HEK293 (cell line): ENCODE results near the gene ZFP57.

Experiments
- HOXC10 ChIP-seq: sonication (generic); formaldehyde crosslinking; IDR thresholded peaks from 2 replicates; pipeline ENCODE4 v1.8.1; 2023; ENCODE audit warnings: mild to moderate bottlenecking, missing genetic modification reagents
- ZBTB20 ChIP-seq: fragments of 450-650 bp; formaldehyde crosslinking; IDR thresholded peaks from 2 replicates; pipeline ENCODE4 v1.5.1; 2016; ENCODE audit warnings: missing biosample characterization, missing genetic modification characterization
- ZFP41 ChIP-seq: fragments of 450-650 bp; formaldehyde crosslinking; IDR thresholded peaks from 2 replicates; pipeline ENCODE4 v1.5.1; 2016; ENCODE audit warnings: missing biosample characterization, missing genetic modification characterization, borderline replicate concordance
- ZFP69B ChIP-seq: fragments of 450-650 bp; formaldehyde crosslinking; IDR thresholded peaks from 2 replicates; pipeline ENCODE4 v1.5.1; 2016; ENCODE audit warnings: missing biosample characterization, missing genetic modification characterization
- ZNF112 ChIP-seq: fragments of 450-650 bp; formaldehyde crosslinking; IDR thresholded peaks from 2 replicates; pipeline ENCODE4 v1.5.0; 2017; ENCODE audit warnings: missing biosample characterization, missing genetic modification characterization
- ZNF140 ChIP-seq: fragments of 450-650 bp; formaldehyde crosslinking; IDR thresholded peaks from 2 replicates; pipeline ENCODE4 v1.5.1; 2016; ENCODE audit warnings: missing biosample characterization, missing genetic modification characterization
- ZNF174 ChIP-seq: fragments of 450-650 bp; formaldehyde crosslinking; IDR thresholded peaks from 2 replicates; pipeline ENCODE4 v1.5.0; 2017; ENCODE audit warnings: missing biosample characterization, mild to moderate bottlenecking, missing genetic modification characterization
- ZNF214 ChIP-seq: fragments of 450-650 bp; formaldehyde crosslinking; IDR thresholded peaks from 2 replicates; pipeline ENCODE4 v1.5.1; 2017; ENCODE audit warnings: missing biosample characterization, mild to moderate bottlenecking, missing genetic modification characterization, borderline replicate concordance
- ZNF302 ChIP-seq: fragments of 450-650 bp; formaldehyde crosslinking; IDR thresholded peaks from 2 replicates; pipeline ENCODE4 v1.5.1; 2016; ENCODE audit warnings: missing biosample characterization, missing genetic modification characterization, low read depth
- ZNF433 ChIP-seq: fragments of 450-650 bp; formaldehyde crosslinking; IDR thresholded peaks from 2 replicates; pipeline ENCODE4 v1.5.1; 2016; ENCODE audit warnings: missing biosample characterization, missing genetic modification characterization, low read depth
- ZNF501 ChIP-seq: fragments of 450-650 bp; formaldehyde crosslinking; IDR thresholded peaks from 2 replicates; pipeline ENCODE4 v1.5.1; 2016; ENCODE audit warnings: missing biosample characterization, missing genetic modification characterization
- ZNF600 ChIP-seq: fragments of 450-650 bp; formaldehyde crosslinking; IDR thresholded peaks from 2 replicates; pipeline ENCODE4 v1.5.1; 2016; ENCODE audit warnings: missing biosample characterization, missing genetic modification characterization
- ZNF626 ChIP-seq: fragments of 450-650 bp; sonication (Bioruptor Pico); formaldehyde crosslinking; IDR thresholded peaks from 2 replicates; pipeline ENCODE4 v1.5.1; 2018; ENCODE audit warnings: missing biosample characterization, missing genetic modification characterization, inconsistent platforms
- ZNF76 ChIP-seq: fragments of 450-650 bp; formaldehyde crosslinking; IDR thresholded peaks from 2 replicates; pipeline ENCODE4; 2016; ENCODE audit warnings: low read depth, missing biosample characterization, missing genetic modification characterization, borderline replicate concordance
- ZNF777 ChIP-seq: fragments of 450-650 bp; formaldehyde crosslinking; IDR thresholded peaks from 2 replicates; pipeline ENCODE4 v1.5.1; 2017; ENCODE audit warnings: missing biosample characterization, missing genetic modification characterization, borderline replicate concordance
- ZNF785 ChIP-seq: fragments of 450-650 bp; formaldehyde crosslinking; IDR thresholded peaks from 2 replicates; pipeline ENCODE4 v1.5.1; 2016; ENCODE audit warnings: missing biosample characterization, missing genetic modification characterization
- ZNF837 ChIP-seq: fragments of 450-650 bp; formaldehyde crosslinking; IDR thresholded peaks from 2 replicates; pipeline ENCODE4 v1.5.1; 2016; ENCODE audit warnings: missing biosample characterization, missing genetic modification characterization
- ZSCAN30 ChIP-seq: fragments of 450-650 bp; IDR thresholded peaks from 2 replicates; pipeline ENCODE4 v1.5.1; 2018; ENCODE audit warnings: missing biosample characterization, mild to moderate bottlenecking, missing genetic modification characterization, moderate library complexity
- TF ChIP-seq, protein P1 (sequence below): fragments of 450-650 bp; formaldehyde crosslinking; IDR thresholded peaks from 2 replicates; pipeline ENCODE4 v1.5.1; 2016; ENCODE audit warnings: missing biosample characterization, missing genetic modification characterization
- TF ChIP-seq, protein P2 (sequence below): fragments of 450-650 bp; formaldehyde crosslinking; IDR thresholded peaks from 2 replicates; pipeline ENCODE4 v1.5.1; 2016; ENCODE audit warnings: missing biosample characterization, missing genetic modification characterization
- TF ChIP-seq, protein P3 (sequence below): fragments of 450-650 bp; formaldehyde crosslinking; IDR thresholded peaks from 2 replicates; pipeline ENCODE4 v1.5.1; 2016; ENCODE audit warnings: missing biosample characterization, missing genetic modification characterization
- TF ChIP-seq, protein P4 (sequence below): fragments of 450-650 bp; formaldehyde crosslinking; IDR thresholded peaks from 2 replicates; pipeline ENCODE4 v1.5.1; 2016; ENCODE audit warnings: missing biosample characterization, missing genetic modification characterization
- TF ChIP-seq, protein P5 (sequence below): fragments of 450-650 bp; formaldehyde crosslinking; IDR thresholded peaks from 2 replicates; pipeline ENCODE4 v1.5.1; 2017; ENCODE audit warnings: missing biosample characterization, missing genetic modification characterization
- TF ChIP-seq, protein P6 (sequence below): fragments of 450-650 bp; formaldehyde crosslinking; IDR thresholded peaks from 2 replicates; pipeline ENCODE4 v1.5.1; 2016; ENCODE audit warnings: missing biosample characterization, missing genetic modification characterization
- TF ChIP-seq, protein P7 (sequence below): fragments of 450-650 bp; formaldehyde crosslinking; IDR thresholded peaks from 2 replicates; pipeline ENCODE4 v1.5.1; 2016; ENCODE audit warnings: missing biosample characterization, missing genetic modification characterization, borderline replicate concordance

ZFP57 gene

DNA sequence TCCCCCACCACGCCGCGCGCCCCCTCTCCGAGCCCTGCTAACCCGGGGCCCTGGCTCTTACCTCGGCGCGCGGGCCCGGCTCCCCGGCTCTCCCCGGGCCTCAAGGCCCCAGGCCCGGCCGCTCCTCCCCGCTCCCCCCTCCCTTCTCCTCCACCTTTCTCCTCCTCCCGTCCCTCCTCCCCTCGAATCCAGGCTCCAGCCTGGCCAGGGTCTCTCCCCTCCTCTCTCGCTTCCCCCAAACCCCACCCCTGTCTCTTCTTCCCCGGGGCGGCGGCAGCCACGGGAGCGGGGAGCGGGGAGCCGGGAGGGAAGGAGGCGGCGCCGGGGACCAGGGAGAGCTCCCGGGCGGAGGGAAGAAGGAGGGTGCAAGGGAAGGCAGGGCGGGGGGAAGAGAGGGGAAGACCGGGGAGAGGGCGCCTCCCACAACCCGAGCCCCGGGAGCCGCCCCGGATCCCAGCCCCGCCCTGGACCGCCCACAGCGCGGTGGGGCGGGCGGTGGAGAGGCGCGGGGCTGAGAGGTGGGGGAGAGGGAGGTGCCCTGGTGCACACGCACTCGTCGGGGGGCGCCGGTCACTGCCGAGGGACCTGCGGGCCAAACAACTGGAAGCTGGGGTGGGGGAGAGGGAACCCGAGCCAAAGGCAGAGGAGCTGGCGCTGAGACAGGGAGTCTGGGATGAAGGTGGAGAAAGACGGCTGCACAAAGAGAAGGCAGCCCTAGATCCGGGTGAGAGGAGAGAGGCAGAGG is 48.0 kb downstream of the ZFP57 start, which contains the start of gene GABBR1 (continued):
- TF ChIP-seq, protein P1, sequence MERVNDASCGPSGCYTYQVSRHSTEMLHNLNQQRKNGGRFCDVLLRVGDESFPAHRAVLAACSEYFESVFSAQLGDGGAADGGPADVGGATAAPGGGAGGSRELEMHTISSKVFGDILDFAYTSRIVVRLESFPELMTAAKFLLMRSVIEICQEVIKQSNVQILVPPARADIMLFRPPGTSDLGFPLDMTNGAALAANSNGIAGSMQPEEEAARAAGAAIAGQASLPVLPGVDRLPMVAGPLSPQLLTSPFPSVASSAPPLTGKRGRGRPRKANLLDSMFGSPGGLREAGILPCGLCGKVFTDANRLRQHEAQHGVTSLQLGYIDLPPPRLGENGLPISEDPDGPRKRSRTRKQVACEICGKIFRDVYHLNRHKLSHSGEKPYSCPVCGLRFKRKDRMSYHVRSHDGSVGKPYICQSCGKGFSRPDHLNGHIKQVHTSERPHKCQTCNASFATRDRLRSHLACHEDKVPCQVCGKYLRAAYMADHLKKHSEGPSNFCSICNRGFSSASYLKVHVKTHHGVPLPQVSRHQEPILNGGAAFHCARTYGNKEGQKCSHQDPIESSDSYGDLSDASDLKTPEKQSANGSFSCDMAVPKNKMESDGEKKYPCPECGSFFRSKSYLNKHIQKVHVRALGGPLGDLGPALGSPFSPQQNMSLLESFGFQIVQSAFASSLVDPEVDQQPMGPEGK (tag by site-specific recombination) = peak; percentile 97
- TF ChIP-seq, protein P2, sequence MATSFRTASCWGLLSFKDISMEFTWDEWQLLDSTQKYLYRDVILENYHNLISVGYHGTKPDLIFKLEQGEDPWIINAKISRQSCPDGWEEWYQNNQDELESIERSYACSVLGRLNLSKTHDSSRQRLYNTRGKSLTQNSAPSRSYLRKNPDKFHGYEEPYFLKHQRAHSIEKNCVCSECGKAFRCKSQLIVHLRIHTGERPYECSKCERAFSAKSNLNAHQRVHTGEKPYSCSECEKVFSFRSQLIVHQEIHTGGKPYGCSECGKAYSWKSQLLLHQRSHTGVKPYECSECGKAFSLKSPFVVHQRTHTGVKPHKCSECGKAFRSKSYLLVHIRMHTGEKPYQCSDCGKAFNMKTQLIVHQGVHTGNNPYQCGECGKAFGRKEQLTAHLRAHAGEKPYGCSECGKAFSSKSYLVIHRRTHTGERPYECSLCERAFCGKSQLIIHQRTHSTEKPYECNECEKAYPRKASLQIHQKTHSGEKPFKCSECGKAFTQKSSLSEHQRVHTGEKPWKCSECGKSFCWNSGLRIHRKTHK (tag by site-specific recombination) = no peak
- no peak for TF ChIP-seq ZFP41 (tag by site-specific recombination)
- no peak for TF ChIP-seq ZNF626 (tag by site-specific recombination)
- TF ChIP-seq ZNF76 = peak; percentile 48; the same call in 1 of the 2 replicates
- no peak for TF ChIP-seq ZNF501 (tag by site-specific recombination)
- TF ChIP-seq ZNF214 (tag by site-specific recombination) = no peak
- TF ChIP-seq, protein P3, sequence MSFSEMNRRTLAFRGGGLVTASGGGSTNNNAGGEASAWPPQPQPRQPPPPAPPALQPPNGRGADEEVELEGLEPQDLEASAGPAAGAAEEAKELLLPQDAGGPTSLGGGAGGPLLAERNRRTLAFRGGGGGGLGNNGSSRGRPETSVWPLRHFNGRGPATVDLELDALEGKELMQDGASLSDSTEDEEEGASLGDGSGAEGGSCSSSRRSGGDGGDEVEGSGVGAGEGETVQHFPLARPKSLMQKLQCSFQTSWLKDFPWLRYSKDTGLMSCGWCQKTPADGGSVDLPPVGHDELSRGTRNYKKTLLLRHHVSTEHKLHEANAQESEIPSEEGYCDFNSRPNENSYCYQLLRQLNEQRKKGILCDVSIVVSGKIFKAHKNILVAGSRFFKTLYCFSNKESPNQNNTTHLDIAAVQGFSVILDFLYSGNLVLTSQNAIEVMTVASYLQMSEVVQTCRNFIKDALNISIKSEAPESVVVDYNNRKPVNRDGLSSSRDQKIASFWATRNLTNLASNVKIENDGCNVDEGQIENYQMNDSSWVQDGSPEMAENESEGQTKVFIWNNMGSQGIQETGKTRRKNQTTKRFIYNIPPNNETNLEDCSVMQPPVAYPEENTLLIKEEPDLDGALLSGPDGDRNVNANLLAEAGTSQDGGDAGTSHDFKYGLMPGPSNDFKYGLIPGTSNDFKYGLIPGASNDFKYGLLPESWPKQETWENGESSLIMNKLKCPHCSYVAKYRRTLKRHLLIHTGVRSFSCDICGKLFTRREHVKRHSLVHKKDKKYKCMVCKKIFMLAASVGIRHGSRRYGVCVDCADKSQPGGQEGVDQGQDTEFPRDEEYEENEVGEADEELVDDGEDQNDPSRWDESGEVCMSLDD (tag by site-specific recombination) = peak; percentile 94; the same call in 1 of the 2 replicates
- TF ChIP-seq, protein P4, sequence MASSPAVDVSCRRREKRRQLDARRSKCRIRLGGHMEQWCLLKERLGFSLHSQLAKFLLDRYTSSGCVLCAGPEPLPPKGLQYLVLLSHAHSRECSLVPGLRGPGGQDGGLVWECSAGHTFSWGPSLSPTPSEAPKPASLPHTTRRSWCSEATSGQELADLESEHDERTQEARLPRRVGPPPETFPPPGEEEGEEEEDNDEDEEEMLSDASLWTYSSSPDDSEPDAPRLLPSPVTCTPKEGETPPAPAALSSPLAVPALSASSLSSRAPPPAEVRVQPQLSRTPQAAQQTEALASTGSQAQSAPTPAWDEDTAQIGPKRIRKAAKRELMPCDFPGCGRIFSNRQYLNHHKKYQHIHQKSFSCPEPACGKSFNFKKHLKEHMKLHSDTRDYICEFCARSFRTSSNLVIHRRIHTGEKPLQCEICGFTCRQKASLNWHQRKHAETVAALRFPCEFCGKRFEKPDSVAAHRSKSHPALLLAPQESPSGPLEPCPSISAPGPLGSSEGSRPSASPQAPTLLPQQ (tag by site-specific recombination) = no peak
- TF ChIP-seq ZNF140 (tag by site-specific recombination) = no peak
- TF ChIP-seq HOXC10 (CRISPR knock-in tag) = no peak
- TF ChIP-seq, protein P5, sequence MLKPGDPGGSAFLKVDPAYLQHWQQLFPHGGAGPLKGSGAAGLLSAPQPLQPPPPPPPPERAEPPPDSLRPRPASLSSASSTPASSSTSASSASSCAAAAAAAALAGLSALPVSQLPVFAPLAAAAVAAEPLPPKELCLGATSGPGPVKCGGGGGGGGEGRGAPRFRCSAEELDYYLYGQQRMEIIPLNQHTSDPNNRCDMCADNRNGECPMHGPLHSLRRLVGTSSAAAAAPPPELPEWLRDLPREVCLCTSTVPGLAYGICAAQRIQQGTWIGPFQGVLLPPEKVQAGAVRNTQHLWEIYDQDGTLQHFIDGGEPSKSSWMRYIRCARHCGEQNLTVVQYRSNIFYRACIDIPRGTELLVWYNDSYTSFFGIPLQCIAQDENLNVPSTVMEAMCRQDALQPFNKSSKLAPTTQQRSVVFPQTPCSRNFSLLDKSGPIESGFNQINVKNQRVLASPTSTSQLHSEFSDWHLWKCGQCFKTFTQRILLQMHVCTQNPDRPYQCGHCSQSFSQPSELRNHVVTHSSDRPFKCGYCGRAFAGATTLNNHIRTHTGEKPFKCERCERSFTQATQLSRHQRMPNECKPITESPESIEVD (tag by site-specific recombination) = no peak
- no peak for TF ChIP-seq ZNF302 (tag by site-specific recombination)
- TF ChIP-seq, protein P6, sequence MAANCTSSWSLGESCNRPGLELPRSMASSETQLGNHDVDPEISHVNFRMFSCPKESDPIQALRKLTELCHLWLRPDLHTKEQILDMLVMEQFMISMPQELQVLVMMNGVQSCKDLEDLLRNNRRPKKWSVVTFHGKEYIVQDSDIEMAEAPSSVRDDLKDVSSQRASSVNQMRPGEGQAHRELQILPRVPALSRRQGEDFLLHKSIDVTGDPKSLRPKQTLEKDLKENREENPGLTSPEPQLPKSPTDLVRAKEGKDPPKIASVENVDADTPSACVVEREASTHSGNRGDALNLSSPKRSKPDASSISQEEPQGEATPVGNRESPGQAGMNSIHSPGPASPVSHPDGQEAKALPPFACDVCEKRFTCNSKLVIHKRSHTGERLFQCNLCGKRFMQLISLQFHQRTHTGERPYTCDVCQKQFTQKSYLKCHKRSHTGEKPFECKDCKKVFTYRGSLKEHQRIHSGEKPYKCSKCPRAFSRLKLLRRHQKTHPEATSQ (tag by site-specific recombination) = no peak
- peak; percentile 35; the same call in 1 of the 2 replicates for TF ChIP-seq ZNF777 (tag by site-specific recombination)
- no peak for TF ChIP-seq ZNF837 (tag by site-specific recombination)
- TF ChIP-seq ZSCAN30 = no peak
- no peak for TF ChIP-seq ZNF433 (tag by site-specific recombination)
- no peak for TF ChIP-seq ZNF600 (tag by site-specific recombination)
- no peak for TF ChIP-seq ZNF112 (tag by site-specific recombination)
- peak; percentile 91 for TF ChIP-seq ZBTB20 (tag by site-specific recombination)
- no peak for TF ChIP-seq ZNF785 (tag by site-specific recombination)
- TF ChIP-seq, protein P7, sequence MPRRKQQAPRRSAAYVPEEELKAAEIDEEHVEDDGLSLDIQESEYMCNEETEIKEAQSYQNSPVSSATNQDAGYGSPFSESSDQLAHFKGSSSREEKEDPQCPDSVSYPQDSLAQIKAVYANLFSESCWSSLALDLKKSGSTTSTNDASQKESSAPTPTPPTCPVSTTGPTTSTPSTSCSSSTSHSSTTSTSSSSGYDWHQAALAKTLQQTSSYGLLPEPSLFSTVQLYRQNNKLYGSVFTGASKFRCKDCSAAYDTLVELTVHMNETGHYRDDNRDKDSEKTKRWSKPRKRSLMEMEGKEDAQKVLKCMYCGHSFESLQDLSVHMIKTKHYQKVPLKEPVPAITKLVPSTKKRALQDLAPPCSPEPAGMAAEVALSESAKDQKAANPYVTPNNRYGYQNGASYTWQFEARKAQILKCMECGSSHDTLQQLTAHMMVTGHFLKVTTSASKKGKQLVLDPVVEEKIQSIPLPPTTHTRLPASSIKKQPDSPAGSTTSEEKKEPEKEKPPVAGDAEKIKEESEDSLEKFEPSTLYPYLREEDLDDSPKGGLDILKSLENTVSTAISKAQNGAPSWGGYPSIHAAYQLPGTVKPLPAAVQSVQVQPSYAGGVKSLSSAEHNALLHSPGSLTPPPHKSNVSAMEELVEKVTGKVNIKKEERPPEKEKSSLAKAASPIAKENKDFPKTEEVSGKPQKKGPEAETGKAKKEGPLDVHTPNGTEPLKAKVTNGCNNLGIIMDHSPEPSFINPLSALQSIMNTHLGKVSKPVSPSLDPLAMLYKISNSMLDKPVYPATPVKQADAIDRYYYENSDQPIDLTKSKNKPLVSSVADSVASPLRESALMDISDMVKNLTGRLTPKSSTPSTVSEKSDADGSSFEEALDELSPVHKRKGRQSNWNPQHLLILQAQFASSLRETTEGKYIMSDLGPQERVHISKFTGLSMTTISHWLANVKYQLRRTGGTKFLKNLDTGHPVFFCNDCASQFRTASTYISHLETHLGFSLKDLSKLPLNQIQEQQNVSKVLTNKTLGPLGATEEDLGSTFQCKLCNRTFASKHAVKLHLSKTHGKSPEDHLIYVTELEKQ (tag by site-specific recombination) = no peak
- TF ChIP-seq ZNF174 (tag by site-specific recombination) = no peak
- TF ChIP-seq ZFP69B (tag by site-specific recombination) = no peak
